Ovary (tissue), 9 donors: ENCODE results near the gene RBM33. TPM values are rescaled to one million over a fixed set of nuclear protein-coding genes. Genes with fewer than 3 reads are reported as not detected.

ENCODE experiments used
- DNase-seq, 5 donors: peaks; one replicate each; pipeline ENCODE4 v3.0.0-alpha.2; 2019 to 2020
- H3K27ac ChIP-seq, 2 donors: fragments of 200-600 bp; one replicate each; pipeline versions ENCODE4 v1.5.1 to v1.8.0; 2019 to 2022
- H3K27me3 ChIP-seq: fragments of 200-600 bp; one replicate; pipeline ENCODE4 v1.8.0; 2022
- H3K36me3 ChIP-seq: fragments of 200-600 bp; sonication (generic); one replicate; pipeline ENCODE4 v1.5.1; 2019
- H3K4me1 ChIP-seq: one replicate; pipeline ENCODE4 v1.8.1; 2013; ENCODE audit warnings: mild to moderate bottlenecking, moderate library complexity; ENCODE audit not compliant: insufficient read depth
- H3K4me3 ChIP-seq: fragments of 200-600 bp; sonication (generic); one replicate; pipeline ENCODE4 v1.5.1; 2017
- H3K9me3 ChIP-seq, 2 donors: fragments of 200-600 bp in 1 of 2; sonication (generic) in 1 of 2; one replicate each; pipeline versions ENCODE4 v1.5.1 to v1.8.1; 2013 to 2019; ENCODE audit warnings: mild to moderate bottlenecking in 1 of 2, moderate library complexity in 1 of 2
- EP300 ChIP-seq: sonication (generic); formaldehyde crosslinking; IDR thresholded peaks from one replicate; pipeline ENCODE4 v1.6.1; 2017; ENCODE audit warnings: antibody characterized with exemption
- POLR2A ChIP-seq: fragments of 450-650 bp; IDR thresholded peaks from one replicate; pipeline ENCODE4 v1.6.1; 2017; ENCODE audit warnings: antibody characterized with exemption, mild to moderate bottlenecking, moderate library complexity
- WGBS, 3 donors: extraction: QIAGEN DNeasy Blood & Tissue Kit in 1 of 3; methylation state at CpG; one replicate each; pipeline versions ENCODE4 v1.1.5 to v1.1.7; 2013 to 2017; 5-methylcytosine and 5-hydroxymethylcytosine counted together
- intact Hi-C, 4 donors: fragments of 100-400 bp; cut with DNase I; formaldehyde crosslinking; loops; one replicate each; pipeline versions ENCODE4 v1.11.0 to v1.15.1; 2022 to 2023
- polyA plus RNA-seq, 2 donors: library from polyadenylated mRNA; stranded (reverse); fragments of 200-250 nt in 1 of 2; fragments of 350-450 nt in 1 of 2; fragmentation: Illumina TruSeq in 1 of 2; extraction: RNeasy Lipid Tissue Mini Kit (QIAGEN cat#74804) in 1 of 2; gene quantifications; one replicate each; pipeline ENCODE4 v1.2.3, GENCODE V29; 2013 to 2014
- total RNA-seq, 7 donors: library from RNA; depleted of rRNA in 2 of 7; stranded (reverse); fragments of >200 nt in 2 of 7; fragmentation: NEBNext Ultra II Directional in 3 of 7; extraction: Animal tissue kit (Norgen Biotek cat#: 25700) in 3 of 7; gene quantifications; one replicate each; pipeline versions ENCODE4 v1.1.0 to v1.2.4, GENCODE V29; 2016 to 2023
- TF ChIP-seq, protein P1 (sequence below), 3 donors: fragments of 450-650 bp in 2 of 3; fragments of 200-600 bp in 1 of 3; IDR thresholded peaks; one replicate each; pipeline versions ENCODE4 v1.5.1 to v1.8.0; 2016 to 2022; ENCODE audit warnings: antibody characterized with exemption in 3 of 3, mild to moderate bottlenecking in 1 of 3
- donor health status: DM: no; HTN: no; CAD: no; lungs with moderate emphysema.
- donor health status: DM: no; HTN: no; CAD: no.
- donor health status: Bipolar disorder and iron deficiency.
- donor health status: DM: yes; HTN: yes; CAD: no.
- donor health status: DM: no; HTN: no; CAD: no.
- donor health status: DM: yes; HTN: yes; CAD: no.

RBM33 gene
- total and polyA plus RNA-seq, 9 donors = 19.8 to 62.0 (median 49.3) TPM

- no peaks in the 10 kb centered on the region for H3K36me3 ChIP-seq
- no peak for DNase-seq
- no peaks in the 10 kb centered on the region for H3K9me3 ChIP-seq
- TF ChIP-seq, protein P1, sequence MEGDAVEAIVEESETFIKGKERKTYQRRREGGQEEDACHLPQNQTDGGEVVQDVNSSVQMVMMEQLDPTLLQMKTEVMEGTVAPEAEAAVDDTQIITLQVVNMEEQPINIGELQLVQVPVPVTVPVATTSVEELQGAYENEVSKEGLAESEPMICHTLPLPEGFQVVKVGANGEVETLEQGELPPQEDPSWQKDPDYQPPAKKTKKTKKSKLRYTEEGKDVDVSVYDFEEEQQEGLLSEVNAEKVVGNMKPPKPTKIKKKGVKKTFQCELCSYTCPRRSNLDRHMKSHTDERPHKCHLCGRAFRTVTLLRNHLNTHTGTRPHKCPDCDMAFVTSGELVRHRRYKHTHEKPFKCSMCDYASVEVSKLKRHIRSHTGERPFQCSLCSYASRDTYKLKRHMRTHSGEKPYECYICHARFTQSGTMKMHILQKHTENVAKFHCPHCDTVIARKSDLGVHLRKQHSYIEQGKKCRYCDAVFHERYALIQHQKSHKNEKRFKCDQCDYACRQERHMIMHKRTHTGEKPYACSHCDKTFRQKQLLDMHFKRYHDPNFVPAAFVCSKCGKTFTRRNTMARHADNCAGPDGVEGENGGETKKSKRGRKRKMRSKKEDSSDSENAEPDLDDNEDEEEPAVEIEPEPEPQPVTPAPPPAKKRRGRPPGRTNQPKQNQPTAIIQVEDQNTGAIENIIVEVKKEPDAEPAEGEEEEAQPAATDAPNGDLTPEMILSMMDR (IDR thresholded peaks at IDR 0.05) = no peak
- TF ChIP-seq EP300 (no peak), POLR2A (no peak)
- H3K27me3 ChIP-seq = no peaks in the 10 kb centered on the region
- no peaks in the 10 kb centered on the region for H3K4me1 ChIP-seq
- 87 to 90% (median 87%) methylated on average over 7 of the region's 7 CpGs for WGBS, 3 donors
- no peak overlapping the region for H3K4me3 ChIP-seq
- no peak overlapping the region for H3K27ac ChIP-seq
- intact Hi-C loops = loop anchor here in 1 of 4 donors (10.0 kb wide), 1 partner anchor 861 kb away; no protein-coding TSS in a partner anchor
Observed at GRCh38 chr7:155775691-155776090, 131.2 kb downstream of the RBM33 start.

- TF ChIP-seq POLR2A (no peak), EP300 (no peak)
- TF ChIP-seq, protein P1 (IDR thresholded peaks at IDR 0.05) = no peak
- Histone ChIP-seq H3K27me3 (no peaks in the 10 kb centered on the region), H3K4me1 (no peaks in the 10 kb centered on the region), H3K27ac (no peak overlapping the region), H3K4me3 (no peak overlapping the region), H3K36me3 (no peaks in the 10 kb centered on the region), H3K9me3 (no peaks in the 10 kb centered on the region)
- 81 to 85% (median 82%) methylated on average over 8 of the region's 8 CpGs for WGBS, 3 donors
- intact Hi-C loops = loop anchor here in 1 of 4 donors (10.0 kb wide), 1 partner anchor 862 kb away; no protein-coding TSS in a partner anchor
- no peak for DNase-seq
Observed at GRCh38 chr7:155776606-155777005, 132.1 kb downstream of the RBM33 start.

DNA sequence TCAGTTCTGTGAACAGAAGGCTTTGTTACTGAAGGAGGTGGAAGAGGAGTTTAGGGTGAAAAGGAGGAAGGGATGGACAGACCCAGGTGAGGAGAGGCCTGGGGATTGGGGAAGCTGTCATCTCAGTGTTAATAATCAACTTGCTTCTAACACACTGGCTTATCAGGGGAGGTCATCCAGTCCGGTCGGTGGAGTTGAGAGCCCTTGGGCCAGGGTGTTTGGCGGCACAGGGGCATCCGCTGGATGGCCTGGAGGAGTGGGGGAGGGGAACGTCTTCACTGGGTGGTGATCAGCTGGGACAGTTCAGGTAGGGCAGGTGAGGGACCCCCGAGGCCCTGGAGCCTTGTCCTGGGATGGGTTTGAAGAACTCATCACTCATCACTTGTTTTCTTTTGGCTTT lies 133.9 kb downstream of the RBM33 start:
- no peak for TF ChIP-seq POLR2A
- TF ChIP-seq, protein P1 (IDR thresholded peaks at IDR 0.05) = no peak
- no peak for TF ChIP-seq EP300
- intact Hi-C loops = loop anchor here in 1 of 4 donors (10.0 kb wide), 1 partner anchor 864 kb away; no protein-coding TSS in a partner anchor
- H3K27me3 ChIP-seq = no peaks in the 10 kb centered on the region
- H3K36me3 ChIP-seq = no peaks in the 10 kb centered on the region
- H3K4me1 ChIP-seq = no peaks in the 10 kb centered on the region
- H3K9me3 ChIP-seq = no peaks in the 10 kb centered on the region
- WGBS, 3 donors = 86 to 90% (median 86%) methylated on average over 6 of the region's 6 CpGs
- no peak for DNase-seq
- H3K27ac ChIP-seq = no peak overlapping the region
- no peak overlapping the region for H3K4me3 ChIP-seq

- no peaks in the 10 kb centered on the region for H3K9me3 ChIP-seq
- no peak for DNase-seq
- H3K4me3 ChIP-seq = no peak overlapping the region
- TF ChIP-seq, protein P1 (IDR thresholded peaks at IDR 0.05) = no peak
- TF ChIP-seq POLR2A (no peak), EP300 (no peak)
- intact Hi-C loops = no loop called here
- no peaks in the 10 kb centered on the region for H3K27me3 ChIP-seq
- H3K4me1 ChIP-seq = no peaks in the 10 kb centered on the region
- 94 to 97% (median 97%) methylated on average over 24 of the region's 24 CpGs for WGBS, 3 donors
- H3K27ac ChIP-seq = no peak overlapping the region
- no peaks in the 10 kb centered on the region for H3K36me3 ChIP-seq
Observed at GRCh38 chr7:155780884-155781283, 136.4 kb downstream of the RBM33 start.
